ENCODE data around the gene ABTB2. TPM values are rescaled to one million over a fixed set of nuclear protein-coding genes. Genes with fewer than 3 reads are reported as not detected.

The ABTB2 gene
- total and polyA plus RNA-seq, 9 of the 15 experiments (the other 6 are each of a cell fraction or from before 2014, with no cell fraction given), result 0.03 to 0.18 (median 0.12) TPM; not detected in 2

DNA sequence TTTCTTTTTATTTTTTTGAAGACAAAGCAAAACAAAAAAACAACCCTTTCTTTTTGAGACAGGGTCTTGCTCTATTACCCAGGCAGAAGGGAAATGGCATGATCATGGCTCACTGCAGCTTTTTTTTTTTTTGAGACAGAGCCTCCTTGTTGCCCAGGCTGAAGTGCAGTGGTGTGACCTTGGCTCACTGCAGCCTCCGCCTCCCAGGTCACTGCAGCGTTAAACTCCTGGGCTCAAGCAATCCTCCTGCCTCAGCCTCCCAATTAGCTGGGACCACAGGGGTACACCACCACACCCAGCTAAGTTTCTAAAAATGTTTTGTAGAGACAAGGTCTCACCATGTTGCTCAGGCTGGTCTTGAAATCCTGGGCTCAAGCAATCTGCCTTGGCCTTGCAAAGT, 124.6 kb downstream of the ABTB2 start:
- CTCF ChIA-PET (ENCODE audit: low intra/inter-chr PET ratio), result no interaction called here
- H3K4me1 ChIP-seq (replicated peaks in 1 of 2; ENCODE audit: control insufficient read depth in 2 of 2, insufficient read depth in 2 of 2, low read length in 2 of 2), result peaks cover 5 to 10% of the 10 kb centered on the region in 2 experiments; a peak in 4 of 5 replicates
- in situ Hi-C loops (cut with MboI) (no loop called here), intact Hi-C loops (cut with micrococcal nuclease) (no loop called here)
- 80% methylated on average over 2 of the region's 2 CpGs for WGBS (ENCODE audit: insufficient coverage, low coverage, missing lambda C conversion rate)
- no peaks in the 10 kb centered on the region for H4K20me1 ChIP-seq (replicated peaks; ENCODE audit: control insufficient read depth, insufficient read depth, low read length)
- no peaks in the 10 kb centered on the region for H3K36me3 ChIP-seq (ENCODE audit: control insufficient read depth, insufficient read depth, low read length)
- DNase-seq (ENCODE audit: extremely low read depth in 1 of 4, low spot score in 3 of 4) (no peak), FAIRE-seq (no peak), ATAC-seq (no peak)
- H3K4me3 ChIP-seq, result no peak overlapping the region
- H3K4me2 ChIP-seq (ENCODE audit: insufficient read depth, low read length), result no peak overlapping the region
- BruUV-seq (replicated peaks), result no TSS peak
- H2AFZ ChIP-seq (ENCODE audit: low read depth, low read length), result no peak overlapping the region
- H3K79me2 ChIP-seq (ENCODE audit: control insufficient read depth, insufficient read depth, low read length), result no peaks in the 10 kb centered on the region
- no peaks in the 10 kb centered on the region for H3K9me3 ChIP-seq (replicated peaks; ENCODE audit: control insufficient read depth, insufficient read depth, low read depth, low read length)
- no peak overlapping the region for H3K9ac ChIP-seq (ENCODE audit: insufficient read depth in 1 of 2, low read depth in 2 of 2, low read length in 2 of 2)
- no peak overlapping the region for H3K27ac ChIP-seq (ENCODE audit: extremely low read depth, low read depth, low read length)
- H3K9me1 ChIP-seq (ENCODE audit: control insufficient read depth, insufficient read depth, low read length), result no peaks in the 10 kb centered on the region
- TF ChIP-seq HDGF (IDR thresholded peaks at IDR 0.05) (no peak), ZNF232 (CRISPR knock-in tag; IDR thresholded peaks at IDR 0.05) (no peak), ZNF644 (tag; IDR thresholded peaks at IDR 0.05; ENCODE audit: low read depth) (no peak)
- peaks cover 7 to 11% of the 10 kb centered on the region in 2 experiments for H3K27me3 ChIP-seq (ENCODE audit: control insufficient read depth in 2 of 2, insufficient read depth in 2 of 2, low read length in 2 of 2)
- POLR2A ChIA-PET, result interaction anchor here (0.8 to 1.4 kb wide), 2 partner anchors 10 to 280 kb away, joined by 3 read pairs; partner anchors contain the start of gene ELF5

DNA sequence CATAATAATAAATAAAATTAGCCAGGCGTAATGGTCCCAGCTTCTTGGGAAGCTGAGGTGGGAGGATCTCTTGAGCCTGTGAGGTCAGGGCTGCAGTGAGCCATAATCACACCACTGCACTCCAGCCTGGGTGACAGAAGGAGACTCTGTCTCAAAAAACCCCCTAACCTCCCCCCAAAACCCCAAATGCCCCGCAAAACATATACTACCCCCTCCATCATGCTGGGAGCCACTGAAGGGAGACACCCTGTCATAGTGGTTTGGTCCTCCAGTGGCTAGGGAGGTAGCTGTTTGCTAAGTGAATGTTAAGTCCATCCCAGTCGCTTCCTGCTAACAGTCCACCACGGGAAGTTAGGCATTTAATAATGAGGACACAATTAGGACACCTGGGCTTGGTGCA, 125.0 kb downstream of the ABTB2 start:
- Histone ChIP-seq H3K36me3 (ENCODE audit: control insufficient read depth, insufficient read depth, low read length) (no peaks in the 10 kb centered on the region), H2AFZ (ENCODE audit: low read depth, low read length) (no peak overlapping the region), H3K9me1 (ENCODE audit: control insufficient read depth, insufficient read depth, low read length) (no peaks in the 10 kb centered on the region), H4K20me1 (replicated peaks; ENCODE audit: control insufficient read depth, insufficient read depth, low read length) (no peaks in the 10 kb centered on the region), H3K4me2 (ENCODE audit: insufficient read depth, low read length) (no peak overlapping the region), H3K9ac (ENCODE audit: insufficient read depth in 1 of 2, low read depth in 2 of 2, low read length in 2 of 2) (no peak overlapping the region), H3K79me2 (ENCODE audit: control insufficient read depth, insufficient read depth, low read length) (no peaks in the 10 kb centered on the region), H3K27ac (ENCODE audit: extremely low read depth, low read depth, low read length) (no peak overlapping the region), H3K27me3 (ENCODE audit: control insufficient read depth in 2 of 2, insufficient read depth in 2 of 2, low read length in 2 of 2) (peaks cover 7 to 11% of the 10 kb centered on the region in 2 experiments), H3K4me3 (no peak overlapping the region), H3K9me3 (replicated peaks; ENCODE audit: control insufficient read depth, insufficient read depth, low read depth, low read length) (no peaks in the 10 kb centered on the region), H3K4me1 (replicated peaks in 1 of 2; ENCODE audit: control insufficient read depth in 2 of 2, insufficient read depth in 2 of 2, low read length in 2 of 2) (peaks cover 5 to 10% of the 10 kb centered on the region in 2 experiments; a peak in 4 of 5 replicates)
- CTCF ChIA-PET (ENCODE audit: low intra/inter-chr PET ratio), result no interaction called here
- no peak for DNase-seq (ENCODE audit: extremely low read depth in 1 of 4, low spot score in 3 of 4)
- WGBS (ENCODE audit: insufficient coverage, low coverage, missing lambda C conversion rate), result 39% methylated on average over 4 of the region's 4 CpGs
- TF ChIP-seq ZNF146 (CRISPR knock-in tag; IDR thresholded peaks at IDR 0.05; ENCODE audit: unreplicated experiment), result no peak
- no peak for TF ChIP-seq NCOR1 (IDR thresholded peaks at IDR 0.05)
- TF ChIP-seq TGIF2 (CRISPR knock-in tag; IDR thresholded peaks at IDR 0.05), result no peak
- in situ Hi-C loops (cut with MboI), result no loop called here
- POLR2A ChIA-PET, result interaction anchor here (1.4 kb wide), 1 partner anchor 10 kb away, joined by 3 read pairs; no protein-coding TSS in a partner anchor
- intact Hi-C loops (cut with micrococcal nuclease), result no loop called here
- no peak for FAIRE-seq
- no TSS peak for BruUV-seq (replicated peaks)
- no peak for ATAC-seq

Measured in K562 (cell line).